DMS 273 (cell line): Measurements from ENCODE around the gene ZNF205.
"Not testable (repeated sequence)": the region's sequence is repeated elsewhere in the genome, so short reads cannot be mapped to it uniquely, and the experiment has no call there.

ENCODE experiments used
- DNase-seq: peaks from one replicate; lab custom pipeline; 2025; ENCODE audit not compliant: unreplicated experiment; lab: John Stamatoyannopoulos, UW

ZNF205 gene

GRCh38 chr16:3112058-3112880 lies at the start of gene ZNF205:
Gene ZNF205, plus strand, starts transcription at chr16:3112586. Its CDS starts 845 bp downstream, at chr16:3113431.
- peak; percentile 93 for DNase-seq

- no peak for DNase-seq
Measured at GRCh38 chr16:3063625-3064386, 48.6 kb upstream of the ZNF205 start.

GRCh38 chr16:3065069-3065741 lies 47.2 kb upstream of the ZNF205 start, which contains the start of gene IL32:
Gene IL32, plus strand, starts transcription at chr16:3065640. Its CDS starts 172 bp downstream, at chr16:3065812.
- DNase-seq, result peak; percentile 62

GRCh38 chr16:3065742-3066439 lies 46.5 kb upstream of the ZNF205 start:
- no peak for DNase-seq

GRCh38 chr16:3066440-3066748 lies 46.0 kb upstream of the ZNF205 start:
- no peak for DNase-seq

GRCh38 chr16:3068487-3068886 lies 43.9 kb upstream of the ZNF205 start:
- no peak for DNase-seq

- DNase-seq, result not testable (repeated sequence)
Measured at GRCh38 chr16:3069146-3069545, 43.2 kb upstream of the ZNF205 start.

- no peak for DNase-seq
Measured at GRCh38 chr16:3070608-3071111, 41.7 kb upstream of the ZNF205 start.

- DNase-seq, result no peak
Measured at GRCh38 chr16:3071655-3072054, 40.7 kb upstream of the ZNF205 start.

GRCh38 chr16:3072148-3072547 lies 40.2 kb upstream of the ZNF205 start:
- DNase-seq, result not testable (repeated sequence)

- DNase-seq, result not testable (repeated sequence)
Measured at GRCh38 chr16:3072576-3073263, 39.7 kb upstream of the ZNF205 start.

- DNase-seq, result no peak
Measured at GRCh38 chr16:3073448-3073847, 38.9 kb upstream of the ZNF205 start.

GRCh38 chr16:3074860-3075522 lies 37.4 kb upstream of the ZNF205 start:
- no peak for DNase-seq

- no peak for DNase-seq
Measured at GRCh38 chr16:3075523-3075915, 36.9 kb upstream of the ZNF205 start.

GRCh38 chr16:3075946-3076345 lies 36.4 kb upstream of the ZNF205 start:
- DNase-seq, result not testable (repeated sequence)

GRCh38 chr16:3076577-3076976 lies 35.8 kb upstream of the ZNF205 start:
- no peak for DNase-seq

- no peak for DNase-seq
Measured at GRCh38 chr16:3080024-3080423, 32.4 kb upstream of the ZNF205 start.

GRCh38 chr16:3081957-3082356 lies 30.4 kb upstream of the ZNF205 start:
- DNase-seq, result not testable (repeated sequence)

- DNase-seq, result not testable (repeated sequence)
Measured at GRCh38 chr16:3083408-3083807, 29.0 kb upstream of the ZNF205 start.

- DNase-seq, result no peak
Measured at GRCh38 chr16:3084491-3084890, 27.9 kb upstream of the ZNF205 start.
